Peyer's patch (tissue), 4 donors: ENCODE data around the gene PHF5A. TPM values are rescaled to one million over a fixed set of nuclear protein-coding genes. Genes with fewer than 3 reads are reported as not detected.
A peak's percentile ranks its signal among the peaks of the same experiment; 100 is the strongest.

Source experiments
- DNase-seq, 3 donors: peaks; one replicate each; pipeline ENCODE4 v3.0.0-alpha.2; 2017 to 2019
- H3K27ac ChIP-seq, 4 donors: fragments of 200-600 bp; sonication (generic); one replicate each; pipeline ENCODE4 v1.5.1; 2016 to 2019
- H3K27me3 ChIP-seq, 2 donors: fragments of 200-600 bp; sonication (generic); one replicate each; pipeline ENCODE4 v1.5.1; 2019
- H3K36me3 ChIP-seq, 3 donors: fragments of 200-600 bp; sonication (generic); one replicate each; pipeline ENCODE4 v1.5.1; 2016 to 2019
- H3K4me1 ChIP-seq, 4 donors: fragments of 200-600 bp; sonication (generic); one replicate each; pipeline ENCODE4 v1.5.1; 2016 to 2019
- H3K4me3 ChIP-seq, 4 donors: fragments of 200-600 bp; sonication (generic); 1 replicate in 3 of 4; 2 replicates in 1 of 4; pipeline ENCODE4 v1.5.1; 2016 to 2019; ENCODE audit warnings: mild to moderate bottlenecking in 1 of 4
- H3K9me3 ChIP-seq, 4 donors: fragments of 200-600 bp; sonication (generic); one replicate each; pipeline ENCODE4 v1.5.1; 2016 to 2019; ENCODE audit warnings: mild to moderate bottlenecking in 1 of 4
- CTCF ChIP-seq, 6 experiments: fragments of 450-650 bp in 4 of 6; fragments of 200-600 bp in 2 of 6; sonication (generic) in 1 of 6; IDR thresholded peaks; one replicate each; pipeline ENCODE4 v1.5.1; 2017 to 2019; ENCODE audit warnings: antibody characterized with exemption in 6 of 6, mild to moderate bottlenecking in 3 of 6, moderate library complexity in 1 of 6
- POLR2A ChIP-seq, 2 donors: fragments of 450-650 bp; IDR thresholded peaks; one replicate each; pipeline ENCODE4 v1.5.1; 2017; ENCODE audit warnings: antibody characterized with exemption in 2 of 2, mild to moderate bottlenecking in 2 of 2, moderate library complexity in 2 of 2
- total RNA-seq, 4 donors: library from RNA; depleted of rRNA; stranded (reverse); fragments of >200 nt; gene quantifications; one replicate each; pipeline ENCODE4 v1.1.0, GENCODE V29; 2016

The PHF5A gene
- total RNA-seq, 4 donors from 2014 or later = 20.6 to 31.3 (median 23.0) TPM

GRCh38 chr22:41498303-41498835, 29.9 kb upstream of the PHF5A start:
- peaks cover 0 to 30% (median 0%) of the 10 kb centered on the region in 4 donors for H3K4me1 ChIP-seq
- H3K9me3 ChIP-seq = no peaks in the 10 kb centered on the region
- peak in 1 of 3 donors; percentile 52 for DNase-seq
- H3K4me3 ChIP-seq = no peak overlapping the region
- peak overlapping the region in 3 of 4 donors; percentile 9 to 70 (median 67) for H3K27ac ChIP-seq
- H3K27me3 ChIP-seq = no peaks in the 10 kb centered on the region
- TF ChIP-seq POLR2A (IDR thresholded peaks at IDR 0.05) (peak in 1 of 2 donors; percentile 31), CTCF (IDR thresholded peaks at IDR 0.05) (no peak)
- peaks cover 0 to 54% (median 0%) of the 10 kb centered on the region in 3 donors for H3K36me3 ChIP-seq

GRCh38 chr22:41491374-41492100, 23.0 kb upstream of the PHF5A start:
- Histone ChIP-seq H3K4me1 (peaks cover 0 to 68% (median 4%) of the 10 kb centered on the region in 4 donors), H3K4me3 (no peak overlapping the region), H3K27ac (peak overlapping the region in 2 of 4 donors; percentile 31 to 68), H3K36me3 (peaks cover 0 to 41% (median 0%) of the 10 kb centered on the region in 3 donors), H3K9me3 (no peaks in the 10 kb centered on the region), H3K27me3 (no peaks in the 10 kb centered on the region)
- no peak for TF ChIP-seq POLR2A (IDR thresholded peaks at IDR 0.05)
- TF ChIP-seq CTCF (IDR thresholded peaks at IDR 0.05) = no peak
- no peak for DNase-seq

- H3K27me3 ChIP-seq = no peaks in the 10 kb centered on the region
- TF ChIP-seq POLR2A (IDR thresholded peaks at IDR 0.05) (no peak), CTCF (IDR thresholded peaks at IDR 0.05) (no peak)
- peaks cover 0 to 81% (median 4%) of the 10 kb centered on the region in 4 donors for H3K4me1 ChIP-seq
- no peaks in the 10 kb centered on the region for H3K9me3 ChIP-seq
- peaks cover 0 to 26% (median 0%) of the 10 kb centered on the region in 3 donors for H3K36me3 ChIP-seq
- no peak overlapping the region for H3K4me3 ChIP-seq
- peak in 1 of 3 donors; percentile 20 for DNase-seq
- peak overlapping the region in 3 of 4 donors; percentile 21 to 83 (median 72) for H3K27ac ChIP-seq
These were observed 20.3 kb upstream of the PHF5A start for GRCh38 chr22:41488596-41489385.

GRCh38 chr22:41488076-41488475, 19.6 kb upstream of the PHF5A start:
- H3K4me3 ChIP-seq = no peak overlapping the region
- H3K4me1 ChIP-seq = peaks cover 0 to 81% (median 4%) of the 10 kb centered on the region in 4 donors
- no peaks in the 10 kb centered on the region for H3K27me3 ChIP-seq
- TF ChIP-seq POLR2A (IDR thresholded peaks at IDR 0.05) = no peak
- TF ChIP-seq CTCF (IDR thresholded peaks at IDR 0.05) = no peak
- H3K9me3 ChIP-seq = no peaks in the 10 kb centered on the region
- DNase-seq = peak in 1 of 3 donors; percentile 37
- peaks cover 0 to 19% (median 0%) of the 10 kb centered on the region in 3 donors for H3K36me3 ChIP-seq
- H3K27ac ChIP-seq = peak overlapping the region in 3 of 4 donors; percentile 21 to 83 (median 72)
